GM21447 (cell line): ENCODE results near the gene ARPIN.

Experiments
- ATAC-seq: cut with Tn5 transposase; IDR thresholded peaks from one replicate; pipeline ENCODE4 v1.9.1; 2021; ENCODE audit not compliant: unreplicated experiment

Gene ARPIN

GRCh38 chr15:89845305-89845893 is 67.4 kb downstream of the ARPIN start:
- ATAC-seq: no peak
